ENCODE measurements around the gene F7. TPM values are rescaled to one million over a fixed set of nuclear protein-coding genes. Genes with fewer than 3 reads are reported as not detected.

The F7 gene
- total and polyA plus RNA-seq, 2 donors (not counting 1 experiment from before 2014, with no cell fraction given), result not detected

DNA sequence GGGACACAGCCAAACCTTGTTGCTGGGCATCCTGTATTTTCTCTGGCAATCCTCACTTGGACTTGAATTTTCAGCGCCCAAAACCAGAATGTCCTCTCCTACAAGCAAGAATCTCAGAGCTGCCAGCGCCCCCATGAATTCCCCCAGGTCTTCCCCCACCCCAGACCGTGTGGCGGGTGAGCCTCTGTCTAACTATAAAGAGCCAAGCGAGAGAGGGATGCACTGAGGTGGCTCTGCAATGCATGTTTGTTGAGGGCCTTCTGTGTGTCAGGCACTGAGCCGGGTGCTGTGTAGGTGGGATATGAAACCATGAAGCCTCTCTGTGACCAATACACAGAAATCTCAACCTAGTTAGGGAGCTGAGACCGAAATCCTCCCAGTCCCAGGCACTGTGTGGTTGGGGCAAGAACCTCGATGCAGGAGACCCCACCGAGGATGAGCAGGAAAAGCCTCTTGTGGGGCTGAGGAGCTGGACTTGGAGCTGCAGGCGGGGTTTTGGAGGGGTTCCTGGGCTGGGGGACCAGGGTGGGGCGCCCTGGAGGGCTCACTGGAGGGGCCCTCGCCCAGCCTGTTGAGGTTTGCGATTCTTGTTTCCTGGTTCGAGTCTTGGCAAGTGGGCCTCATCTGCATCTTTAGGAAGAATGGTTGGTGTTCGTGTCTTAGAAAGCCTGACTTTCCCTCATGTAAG, 40.5 kb downstream of the F7 start:
- Mint-ChIP-seq H3K4me1 (no peaks in the 10 kb centered on the region), H3K4me3 (no peak overlapping the region), H3K9me3 (ENCODE audit: insufficient read depth) (no peaks in the 10 kb centered on the region), H3K27me3 (peaks cover 19% of the 10 kb centered on the region), H3K27ac (no peak overlapping the region)
- no peak overlapping the region for H2AFZ ChIP-seq (ENCODE audit: insufficient read depth, low read depth, low read length, poor library complexity, severe bottlenecking)
- TF ChIP-seq, protein P1, sequence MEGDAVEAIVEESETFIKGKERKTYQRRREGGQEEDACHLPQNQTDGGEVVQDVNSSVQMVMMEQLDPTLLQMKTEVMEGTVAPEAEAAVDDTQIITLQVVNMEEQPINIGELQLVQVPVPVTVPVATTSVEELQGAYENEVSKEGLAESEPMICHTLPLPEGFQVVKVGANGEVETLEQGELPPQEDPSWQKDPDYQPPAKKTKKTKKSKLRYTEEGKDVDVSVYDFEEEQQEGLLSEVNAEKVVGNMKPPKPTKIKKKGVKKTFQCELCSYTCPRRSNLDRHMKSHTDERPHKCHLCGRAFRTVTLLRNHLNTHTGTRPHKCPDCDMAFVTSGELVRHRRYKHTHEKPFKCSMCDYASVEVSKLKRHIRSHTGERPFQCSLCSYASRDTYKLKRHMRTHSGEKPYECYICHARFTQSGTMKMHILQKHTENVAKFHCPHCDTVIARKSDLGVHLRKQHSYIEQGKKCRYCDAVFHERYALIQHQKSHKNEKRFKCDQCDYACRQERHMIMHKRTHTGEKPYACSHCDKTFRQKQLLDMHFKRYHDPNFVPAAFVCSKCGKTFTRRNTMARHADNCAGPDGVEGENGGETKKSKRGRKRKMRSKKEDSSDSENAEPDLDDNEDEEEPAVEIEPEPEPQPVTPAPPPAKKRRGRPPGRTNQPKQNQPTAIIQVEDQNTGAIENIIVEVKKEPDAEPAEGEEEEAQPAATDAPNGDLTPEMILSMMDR (IDR thresholded peaks at IDR 0.05), result no peak
- no peak for TF ChIP-seq EZH2 (IDR thresholded peaks at IDR 0.05; ENCODE audit: borderline replicate concordance, insufficient read depth, low read depth, low read length, poor library complexity, severe bottlenecking)
- DNase-seq, result no peak
- H3K9ac ChIP-seq (ENCODE audit: low read length), result no peak overlapping the region
- no peaks in the 10 kb centered on the region for H3K4me1 ChIP-seq (ENCODE audit: control insufficient read depth in 2 of 2, insufficient read depth in 2 of 2, low read length in 2 of 2)
- H3K9me3 ChIP-seq (ENCODE audit: control extremely low read depth in 1 of 3, control insufficient read depth in 2 of 3, insufficient read depth in 1 of 3, low read length in 2 of 3), result peaks cover 0 to 8% (median 0%) of the 10 kb centered on the region in 3 donors
- H4K20me1 ChIP-seq (ENCODE audit: control insufficient read depth, insufficient read depth, low read length, poor library complexity, severe bottlenecking), result no peaks in the 10 kb centered on the region
- POLR2A ChIA-PET, result no interaction called here
- H3K4me3 ChIP-seq (ENCODE audit: control extremely low read depth in 1 of 5, extremely low read depth in 1 of 5, insufficient read depth in 1 of 5, low read depth in 2 of 5, low read length in 4 of 5), result no peak overlapping the region
- CTCF ChIA-PET, result no interaction called here
- peaks cover 0 to 19% (median 2%) of the 10 kb centered on the region in 4 experiments for H3K27me3 ChIP-seq (replicated peaks in 1 of 4; ENCODE audit: control extremely low read depth in 1 of 4, control insufficient read depth in 3 of 4, insufficient read depth in 4 of 4, low read length in 3 of 4)
- no peaks in the 10 kb centered on the region for H3K36me3 ChIP-seq (replicated peaks in 1 of 2; ENCODE audit: control extremely low read depth in 1 of 2, control insufficient read depth in 1 of 2, extremely low read depth in 1 of 2, insufficient read depth in 2 of 2, low read length in 1 of 2)
- H3K27ac ChIP-seq (ENCODE audit: low read length in 2 of 2), result no peak overlapping the region
- intact Hi-C loops (cut with micrococcal nuclease), result no loop called here
- ATAC-seq (ENCODE audit: low read depth), result no peak
- WGBS (ENCODE audit: insufficient coverage), result 86% methylated on average over 10 of the region's 15 CpGs
- H3K4me2 ChIP-seq (replicated peaks; ENCODE audit: low read depth, low read length, poor library complexity, severe bottlenecking), result no peak overlapping the region
- H3K79me2 ChIP-seq (ENCODE audit: control insufficient read depth, insufficient read depth, low read length), result no peaks in the 10 kb centered on the region

- 78% methylated on average over 9 of the region's 9 CpGs for WGBS (ENCODE audit: insufficient coverage)
- Histone ChIP-seq H2AFZ (ENCODE audit: insufficient read depth, low read depth, low read length, poor library complexity, severe bottlenecking) (no peak overlapping the region), H4K20me1 (ENCODE audit: control insufficient read depth, insufficient read depth, low read length, poor library complexity, severe bottlenecking) (no peaks in the 10 kb centered on the region), H3K27ac (ENCODE audit: low read length in 2 of 2) (no peak overlapping the region), H3K4me3 (ENCODE audit: control extremely low read depth in 1 of 5, extremely low read depth in 1 of 5, insufficient read depth in 1 of 5, low read depth in 2 of 5, low read length in 4 of 5) (no peak overlapping the region), H3K27me3 (replicated peaks in 1 of 4; ENCODE audit: control extremely low read depth in 1 of 4, control insufficient read depth in 3 of 4, insufficient read depth in 4 of 4, low read length in 3 of 4) (peaks cover 0 to 23% (median 5%) of the 10 kb centered on the region in 4 experiments), H3K4me2 (replicated peaks; ENCODE audit: low read depth, low read length, poor library complexity, severe bottlenecking) (no peak overlapping the region), H3K9me3 (ENCODE audit: control extremely low read depth in 1 of 3, control insufficient read depth in 2 of 3, insufficient read depth in 1 of 3, low read length in 2 of 3) (peaks cover 0 to 11% (median 0%) of the 10 kb centered on the region in 3 donors), H3K4me1 (ENCODE audit: control insufficient read depth in 2 of 2, insufficient read depth in 2 of 2, low read length in 2 of 2) (peaks cover under 1 to 3% of the 10 kb centered on the region in 2 donors), H3K79me2 (ENCODE audit: control insufficient read depth, insufficient read depth, low read length) (no peaks in the 10 kb centered on the region), H3K36me3 (replicated peaks in 1 of 2; ENCODE audit: control extremely low read depth in 1 of 2, control insufficient read depth in 1 of 2, extremely low read depth in 1 of 2, insufficient read depth in 2 of 2, low read length in 1 of 2) (no peaks in the 10 kb centered on the region), H3K9ac (ENCODE audit: low read length) (no peak overlapping the region)
- DNase-seq, result no peak
- Mint-ChIP-seq H3K27ac (no peak overlapping the region), H3K9me3 (ENCODE audit: insufficient read depth) (no peaks in the 10 kb centered on the region), H3K27me3 (peaks cover 22% of the 10 kb centered on the region), H3K4me3 (no peak overlapping the region), H3K4me1 (no peaks in the 10 kb centered on the region)
- TF ChIP-seq EZH2 (IDR thresholded peaks at IDR 0.05; ENCODE audit: borderline replicate concordance, insufficient read depth, low read depth, low read length, poor library complexity, severe bottlenecking), result no peak
- TF ChIP-seq, protein P1 (IDR thresholded peaks at IDR 0.05), result no peak
- CTCF ChIA-PET, result no interaction called here
- no peak for ATAC-seq (ENCODE audit: low read depth)
- intact Hi-C loops (cut with micrococcal nuclease), result no loop called here
- POLR2A ChIA-PET, result no interaction called here
These were observed 41.2 kb downstream of the F7 start for GRCh38 chr13:113146750-113147149.

Measured in B cell (primary cell).